GM20000 (cell line): Measurements from ENCODE around the gene SERPIND1.

Experiments used
- DNase-seq: peaks from one replicate; pipeline ENCODE4 v3.0.0; 2012; ENCODE audit warnings: low spot score
- CTCF ChIP-seq: IDR thresholded peaks from 2 replicates; pipeline ENCODE4 v1.5.1; 2012; ENCODE audit warnings: mild to moderate bottlenecking, control low read depth; ENCODE audit errors: extremely low read depth, missing control alignments

The SERPIND1 gene

GRCh38 chr22:20808844-20809243 is 34.9 kb downstream of the SERPIND1 start:
- TF ChIP-seq CTCF: no peak
- no peak for DNase-seq

- no peak for TF ChIP-seq CTCF
- DNase-seq: no peak
Observed at GRCh38 chr22:20809538-20810185, 35.7 kb downstream of the SERPIND1 start.

DNA sequence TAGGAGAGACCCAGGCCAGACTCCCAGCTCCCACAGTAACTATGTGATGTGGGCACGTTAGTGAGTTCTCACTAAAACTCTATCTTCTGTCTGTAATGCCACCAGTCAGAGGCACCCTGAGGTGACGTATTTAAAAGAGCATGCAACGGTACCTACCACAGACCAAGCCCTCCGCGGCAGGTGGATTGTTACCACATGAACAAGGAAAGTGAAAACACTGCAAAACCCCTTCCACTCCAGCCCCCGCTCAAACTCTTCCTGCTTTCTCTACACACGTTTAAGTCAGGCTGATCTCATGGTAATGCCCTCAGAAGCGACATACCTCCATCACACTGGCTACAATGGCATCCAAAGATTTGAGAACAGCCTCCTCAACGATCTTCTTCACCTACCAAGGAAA is 36.7 kb downstream of the SERPIND1 start:
- no peak for DNase-seq
- no peak for TF ChIP-seq CTCF

- TF ChIP-seq CTCF: no peak
- no peak for DNase-seq
Observed at GRCh38 chr22:20811171-20811570, 37.3 kb downstream of the SERPIND1 start.

DNA sequence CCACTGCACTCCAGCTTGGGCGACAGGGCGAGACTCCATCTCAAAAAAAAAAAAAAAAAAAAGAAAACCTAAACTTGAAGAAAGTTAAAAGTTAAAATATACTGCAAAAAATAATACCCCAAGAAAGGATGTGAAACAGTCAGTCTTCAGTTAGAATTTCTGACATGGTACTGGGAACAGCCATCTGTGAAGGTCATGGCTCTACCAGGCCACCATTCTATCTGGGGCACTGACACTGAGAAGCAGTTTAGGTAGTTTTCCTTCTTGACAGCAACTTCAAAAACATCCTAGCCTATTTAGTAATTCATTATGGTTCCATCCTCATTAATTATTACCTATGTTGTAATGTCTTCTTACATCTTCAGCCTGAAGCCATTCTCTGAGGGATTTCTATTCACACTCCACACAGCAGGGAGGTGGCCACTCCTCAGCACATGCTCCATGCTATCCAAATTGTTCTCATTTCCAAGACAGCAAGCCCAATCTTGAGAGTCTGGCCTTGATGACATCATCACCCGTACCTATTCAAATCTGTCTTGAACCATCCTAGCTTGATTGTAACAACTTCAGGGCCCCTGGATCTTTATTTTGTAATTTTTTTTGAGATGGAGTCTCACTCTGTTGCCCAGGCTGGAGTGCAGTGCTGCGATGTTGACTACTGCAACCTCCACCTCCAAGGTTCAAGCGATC is 38.2 kb downstream of the SERPIND1 start:
- no peak for DNase-seq
- TF ChIP-seq CTCF: no peak

DNA sequence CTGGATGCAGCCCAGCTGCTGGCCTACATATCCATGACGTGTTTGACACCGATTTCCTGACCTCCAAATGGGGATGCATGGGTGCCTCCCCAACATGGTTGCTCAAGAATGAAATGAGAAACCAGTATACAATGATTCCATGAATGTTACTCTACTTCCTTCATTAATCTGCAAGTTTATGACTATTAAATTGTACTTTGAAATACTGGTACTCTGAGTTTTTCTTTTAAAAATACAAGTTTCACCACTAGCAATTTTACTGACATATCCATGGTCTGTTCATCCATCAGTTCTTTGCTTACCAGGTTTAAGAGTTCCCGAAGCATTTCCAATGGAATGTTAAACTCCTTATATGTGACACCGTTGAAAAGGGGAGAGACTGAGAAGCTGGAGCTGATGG is 39.1 kb downstream of the SERPIND1 start:
- DNase-seq: no peak
- TF ChIP-seq CTCF: no peak

- no peak for TF ChIP-seq CTCF
- no peak for DNase-seq
Observed at GRCh38 chr22:20814221-20814808, 40.4 kb downstream of the SERPIND1 start.
